ENCODE measurements around the gene ZBTB24. TPM values are rescaled to one million over a fixed set of nuclear protein-coding genes. Genes with fewer than 3 reads are reported as not detected.

Gene ZBTB24
- total and polyA plus RNA-seq, 2 of the 13 experiments (the other 11 are each of a cell fraction or from before 2014, with no cell fraction given): 1.5 to 6.2 TPM

GRCh38 chr6:109440331-109441068 is 42.5 kb downstream of the ZBTB24 start, which contains the start of the genes PPIL6 and SMPD2 (continued):
- TF ChIP-seq ZNF709 (CRISPR knock-in tag; IDR thresholded peaks at IDR 0.05): peak; percentile 76; the same call in 1 of the 2 replicates
- TF ChIP-seq ZNF639 (CRISPR knock-in tag; conservative IDR thresholded peaks at IDR 0.05): 0 out of 2 replicates have a peak, but pooled peaks have one; percentile 39
- 0 out of 2 replicates have a peak, but pooled peaks have one; percentile 28 for TF ChIP-seq ZNF552 (CRISPR knock-in tag; IDR thresholded peaks at IDR 0.05; ENCODE audit: borderline replicate concordance)
- TF ChIP-seq MAX (IDR thresholded peaks at IDR 0.05): peak; percentile 92
- TF ChIP-seq IRF1 (CRISPR knock-in tag; IDR thresholded peaks at IDR 0.05; ENCODE audit: low read depth): no peak
- TF ChIP-seq ISL2 (CRISPR knock-in tag; IDR thresholded peaks at IDR 0.05): 0 out of 2 replicates have a peak, but pooled peaks have one; percentile 12
- no peak for TF ChIP-seq TEAD2 (CRISPR knock-in tag; IDR thresholded peaks at IDR 0.05)
- TF ChIP-seq POGK (CRISPR knock-in tag; conservative IDR thresholded peaks at IDR 0.05): 0 out of 2 replicates have a peak, but pooled peaks have one; percentile 61
- TF ChIP-seq NFE2 (CRISPR knock-in tag; IDR thresholded peaks at IDR 0.05): no peak
- no peak for TF ChIP-seq KDM3A (CRISPR knock-in tag; IDR thresholded peaks at IDR 0.05; ENCODE audit: low read depth)
- 0 out of 2 replicates have a peak, but pooled peaks have one; percentile 32 for TF ChIP-seq RCOR2 (CRISPR knock-in tag; IDR thresholded peaks at IDR 0.05)
- no peak for TF ChIP-seq SNAI1 (CRISPR knock-in tag; IDR thresholded peaks at IDR 0.05; ENCODE audit: borderline replicate concordance)
- no peak for TF ChIP-seq ZNF550 (CRISPR knock-in tag; IDR thresholded peaks at IDR 0.05; ENCODE audit: borderline replicate concordance)
- peak; percentile 77 for TF ChIP-seq ZNF564 (CRISPR knock-in tag; IDR thresholded peaks at IDR 0.05)
- peak; percentile 27; the same call in 1 of the 2 replicates for TF ChIP-seq MYPOP (CRISPR knock-in tag; IDR thresholded peaks at IDR 0.05)
- TF ChIP-seq MEIS2 (CRISPR knock-in tag; IDR thresholded peaks at IDR 0.05): 0 out of 2 replicates have a peak, but pooled peaks have one; percentile 37
- no peak for TF ChIP-seq TFE3 (CRISPR knock-in tag; IDR thresholded peaks at IDR 0.05)
- TF ChIP-seq ATF3 (CRISPR knock-in tag; IDR thresholded peaks at IDR 0.05): no peak
